ENCODE data around the gene IL4R. TPM values are rescaled to one million over a fixed set of nuclear protein-coding genes. Genes with fewer than 3 reads are reported as not detected.
"Not testable (repeated sequence)": the region's sequence is repeated elsewhere in the genome, so short reads cannot be mapped to it uniquely, and the experiment has no call there.

IL4R gene
- total RNA-seq, 1 experiment from 2014 or later, result 25.1 TPM

DNA sequence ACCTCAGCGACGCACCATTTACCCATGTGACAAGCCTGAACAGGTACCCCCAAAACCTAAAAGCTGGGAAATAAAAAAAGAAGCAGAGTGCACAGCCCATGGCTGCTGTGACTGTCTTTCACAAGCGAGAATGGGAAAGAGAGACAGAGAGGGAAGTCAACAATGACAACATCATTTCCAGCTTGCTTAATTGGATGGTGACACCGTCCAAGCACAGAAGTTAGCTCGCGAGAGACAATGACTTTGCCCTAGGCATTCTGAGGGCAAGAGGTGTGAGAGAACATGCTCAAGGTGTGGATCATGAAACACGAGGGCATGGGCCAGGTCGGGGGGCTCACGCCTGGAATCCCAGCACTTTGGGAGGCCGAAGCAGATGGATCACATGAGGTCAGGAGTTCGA, 25.9 kb upstream of the IL4R start:
- DNase-seq (no peak), ATAC-seq (no peak)
- CTCF ChIA-PET, result no interaction called here
- Histone ChIP-seq H3K9ac (ENCODE audit: low read length) (no peak overlapping the region), H3K9me2 (replicated peaks; ENCODE audit: low read length) (no peaks in the 10 kb centered on the region), H3K4me2 (ENCODE audit: low read length) (no peak overlapping the region), H2AFZ (ENCODE audit: low read length) (no peak overlapping the region), H3F3A (ENCODE audit: low read length, unreplicated experiment) (no peaks in the 10 kb centered on the region), H3K4me3 (ENCODE audit: low read length) (no peak overlapping the region), H3K36me3 (ENCODE audit: low read depth, low read length) (no peaks in the 10 kb centered on the region), H4K20me1 (ENCODE audit: low read length) (no peaks in the 10 kb centered on the region), H3K27ac (ENCODE audit: low read length) (no peak overlapping the region), H3K4me1 (ENCODE audit: insufficient read depth, low read length) (peaks cover 14% of the 10 kb centered on the region), H3K79me2 (ENCODE audit: low read length) (no peaks in the 10 kb centered on the region), H3K9me3 (ENCODE audit: low read length) (no peaks in the 10 kb centered on the region), H3K27me3 (ENCODE audit: low read length) (no peaks in the 10 kb centered on the region)
- no TSS peak for BruUV-seq (replicated peaks)
- POLR2A ChIA-PET (ENCODE audit: unreplicated experiment), result no interaction called here
- TF ChIP-seq EZH2phosphoT487 (IDR thresholded peaks at IDR 0.05; ENCODE audit: borderline replicate concordance, low read length) (no peak), EZH2 (IDR thresholded peaks at IDR 0.05; ENCODE audit: low read length, unreplicated experiment) (no peak)
- intact Hi-C loops (cut with micrococcal nuclease), result no loop called here

- H3K36me3 ChIP-seq (ENCODE audit: low read depth, low read length); H3K79me2 ChIP-seq (ENCODE audit: low read length); H3F3A ChIP-seq (ENCODE audit: low read length, unreplicated experiment); BruUV-seq (replicated peaks); H3K9me3 ChIP-seq (ENCODE audit: low read length); H3K9ac ChIP-seq (ENCODE audit: low read length); H3K27me3 ChIP-seq (ENCODE audit: low read length); H3K9me2 ChIP-seq (replicated peaks; ENCODE audit: low read length); CTCF ChIA-PET; H3K4me3 ChIP-seq (ENCODE audit: low read length); H4K20me1 ChIP-seq (ENCODE audit: low read length); H3K27ac ChIP-seq (ENCODE audit: low read length); H3K4me2 ChIP-seq (ENCODE audit: low read length); intact Hi-C loops (cut with micrococcal nuclease); POLR2A ChIA-PET (ENCODE audit: unreplicated experiment); DNase-seq; H2AFZ ChIP-seq (ENCODE audit: low read length); ATAC-seq: not testable (repeated sequence)
- H3K4me1 ChIP-seq (ENCODE audit: insufficient read depth, low read length), result peaks cover 14% of the 10 kb centered on the region
Observed at GRCh38 chr16:27288313-27288712, 25.5 kb upstream of the IL4R start.

- H3K27me3 ChIP-seq (ENCODE audit: low read length), result no peaks in the 10 kb centered on the region
- no peaks in the 10 kb centered on the region for H3F3A ChIP-seq (ENCODE audit: low read length, unreplicated experiment)
- no peak overlapping the region for H3K4me2 ChIP-seq (ENCODE audit: low read length)
- H2AFZ ChIP-seq (ENCODE audit: low read length), result no peak overlapping the region
- ChIA-PET CTCF (no interaction called here), POLR2A (ENCODE audit: unreplicated experiment) (no interaction called here)
- no peaks in the 10 kb centered on the region for H4K20me1 ChIP-seq (ENCODE audit: low read length)
- no peak overlapping the region for H3K27ac ChIP-seq (ENCODE audit: low read length)
- no peak for TF ChIP-seq CTCF (conservative IDR thresholded peaks at IDR 0.05; ENCODE audit: low read depth, low read length)
- no peak for TF ChIP-seq EZH2 (IDR thresholded peaks at IDR 0.05; ENCODE audit: low read length, unreplicated experiment)
- no peak for TF ChIP-seq EZH2phosphoT487 (IDR thresholded peaks at IDR 0.05; ENCODE audit: borderline replicate concordance, low read length)
- peaks cover 14% of the 10 kb centered on the region for H3K4me1 ChIP-seq (ENCODE audit: insufficient read depth, low read length)
- no peaks in the 10 kb centered on the region for H3K9me3 ChIP-seq (ENCODE audit: low read length)
- no peak for DNase-seq
- intact Hi-C loops (cut with micrococcal nuclease), result no loop called here
- ATAC-seq, result no peak
- H3K36me3 ChIP-seq (ENCODE audit: low read depth, low read length), result no peaks in the 10 kb centered on the region
- no TSS peak for BruUV-seq (replicated peaks)
- H3K4me3 ChIP-seq (ENCODE audit: low read length), result no peak overlapping the region
- H3K9ac ChIP-seq (ENCODE audit: low read length), result no peak overlapping the region
- H3K79me2 ChIP-seq (ENCODE audit: low read length), result no peaks in the 10 kb centered on the region
- no peaks in the 10 kb centered on the region for H3K9me2 ChIP-seq (replicated peaks; ENCODE audit: low read length)
Observed at GRCh38 chr16:27289669-27290068, 24.1 kb upstream of the IL4R start.

DNA sequence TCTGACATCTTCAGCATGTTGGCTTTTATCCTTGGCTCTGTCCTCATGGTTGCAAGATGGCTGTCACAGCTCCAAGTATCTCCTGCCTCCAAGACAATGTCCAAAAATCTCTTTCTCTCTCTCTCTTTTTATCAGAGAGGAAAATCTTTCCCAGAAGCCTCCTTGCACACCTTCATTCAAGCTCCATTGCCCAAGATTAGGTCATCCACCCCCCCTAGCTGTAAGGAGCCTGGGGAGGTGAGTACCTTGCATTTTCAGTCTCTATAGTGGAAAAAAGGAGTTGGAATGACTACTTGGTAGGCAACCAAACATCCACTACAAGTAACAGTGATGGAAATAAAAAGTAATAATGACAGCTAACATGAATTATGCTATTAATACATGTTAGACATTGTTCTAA, 23.2 kb upstream of the IL4R start:
- Histone ChIP-seq H3K4me1 (ENCODE audit: insufficient read depth, low read length) (peaks cover 14% of the 10 kb centered on the region), H3K27me3 (ENCODE audit: low read length) (no peaks in the 10 kb centered on the region), H3F3A (ENCODE audit: low read length, unreplicated experiment) (no peaks in the 10 kb centered on the region), H3K4me3 (ENCODE audit: low read length) (no peak overlapping the region), H3K9me2 (replicated peaks; ENCODE audit: low read length) (no peaks in the 10 kb centered on the region), H3K36me3 (ENCODE audit: low read depth, low read length) (no peaks in the 10 kb centered on the region), H3K79me2 (ENCODE audit: low read length) (no peaks in the 10 kb centered on the region), H2AFZ (ENCODE audit: low read length) (no peak overlapping the region), H3K9ac (ENCODE audit: low read length) (no peak overlapping the region), H3K9me3 (ENCODE audit: low read length) (no peaks in the 10 kb centered on the region), H3K4me2 (ENCODE audit: low read length) (no peak overlapping the region), H4K20me1 (ENCODE audit: low read length) (no peaks in the 10 kb centered on the region), H3K27ac (ENCODE audit: low read length) (no peak overlapping the region)
- ChIA-PET POLR2A (ENCODE audit: unreplicated experiment) (no interaction called here), CTCF (no interaction called here)
- BruUV-seq (replicated peaks), result no TSS peak
- intact Hi-C loops (cut with micrococcal nuclease), result no loop called here
- no peak for ATAC-seq
- no peak for DNase-seq
- TF ChIP-seq EZH2phosphoT487 (IDR thresholded peaks at IDR 0.05; ENCODE audit: borderline replicate concordance, low read length) (no peak), EZH2 (IDR thresholded peaks at IDR 0.05; ENCODE audit: low read length, unreplicated experiment) (no peak), CTCF (conservative IDR thresholded peaks at IDR 0.05; ENCODE audit: low read depth, low read length) (no peak)

Data from PC-3 (cell line).